A172 (cell line): ENCODE data around the gene PFKP. TPM values are rescaled to one million over a fixed set of nuclear protein-coding genes. Genes with fewer than 3 reads are reported as not detected.
"Not testable (repeated sequence)": the region's sequence is repeated elsewhere in the genome, so short reads cannot be mapped to it uniquely, and the experiment has no call there.

Source experiments
- DNase-seq: peaks from one replicate; pipeline ENCODE4 v3.0.0-alpha.2; 2015; ENCODE audit warnings: low spot score
- total RNA-seq: library from RNA; depleted of rRNA; stranded (reverse); fragments of >200 nt; shearing (Covaris generic); gene quantifications from 2 replicates; pipeline ENCODE4 v1.2.3, GENCODE V29; 2014

PFKP gene
- total RNA-seq, 1 experiment from 2014 or later: 244 TPM

GRCh38 chr10:3154666-3155065 lies 87.3 kb downstream of the PFKP start:
- DNase-seq: no peak

DNA sequence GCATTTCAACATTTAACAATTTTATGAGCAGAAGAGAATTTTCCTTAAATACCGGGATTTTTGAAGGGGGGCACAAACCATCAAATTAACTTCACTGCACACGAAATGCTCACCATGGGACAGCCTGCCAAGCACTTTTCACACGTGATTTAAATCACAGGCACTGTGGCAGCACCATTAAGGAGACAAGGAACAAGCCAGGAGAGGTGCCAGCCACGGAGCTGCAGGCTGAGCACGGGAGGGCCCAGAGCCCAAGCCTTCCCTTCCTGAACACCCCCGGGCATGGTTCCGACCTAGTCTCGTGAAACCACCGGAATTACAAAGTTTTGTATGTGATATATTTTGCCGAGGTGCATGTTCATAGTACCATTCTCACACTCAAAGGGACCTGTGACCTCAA lies 91.8 kb downstream of the PFKP start:
- DNase-seq: no peak

GRCh38 chr10:3162533-3162932 lies 95.2 kb downstream of the PFKP start:
- DNase-seq: no peak

DNA sequence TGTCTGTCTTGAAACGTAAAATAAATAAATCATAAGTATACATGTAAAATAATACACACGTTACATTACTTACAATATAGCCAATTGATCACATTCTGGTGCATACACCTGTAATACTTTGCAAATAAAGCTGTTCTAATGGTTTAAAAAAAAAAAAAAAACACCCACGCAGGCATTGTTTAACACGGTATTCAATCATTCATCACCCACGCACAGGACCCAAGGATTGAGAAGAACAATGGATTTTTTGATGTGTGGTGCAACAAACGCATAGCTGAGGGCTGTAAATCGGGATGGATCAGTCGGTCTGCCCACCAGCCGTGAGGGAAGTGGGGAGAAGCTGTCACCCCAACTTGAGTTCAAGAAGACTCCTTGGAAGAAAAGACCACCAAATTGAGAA lies 96.5 kb downstream of the PFKP start:
- DNase-seq: no peak

GRCh38 chr10:3165196-3165595 lies 97.8 kb downstream of the PFKP start:
- no peak for DNase-seq

DNA sequence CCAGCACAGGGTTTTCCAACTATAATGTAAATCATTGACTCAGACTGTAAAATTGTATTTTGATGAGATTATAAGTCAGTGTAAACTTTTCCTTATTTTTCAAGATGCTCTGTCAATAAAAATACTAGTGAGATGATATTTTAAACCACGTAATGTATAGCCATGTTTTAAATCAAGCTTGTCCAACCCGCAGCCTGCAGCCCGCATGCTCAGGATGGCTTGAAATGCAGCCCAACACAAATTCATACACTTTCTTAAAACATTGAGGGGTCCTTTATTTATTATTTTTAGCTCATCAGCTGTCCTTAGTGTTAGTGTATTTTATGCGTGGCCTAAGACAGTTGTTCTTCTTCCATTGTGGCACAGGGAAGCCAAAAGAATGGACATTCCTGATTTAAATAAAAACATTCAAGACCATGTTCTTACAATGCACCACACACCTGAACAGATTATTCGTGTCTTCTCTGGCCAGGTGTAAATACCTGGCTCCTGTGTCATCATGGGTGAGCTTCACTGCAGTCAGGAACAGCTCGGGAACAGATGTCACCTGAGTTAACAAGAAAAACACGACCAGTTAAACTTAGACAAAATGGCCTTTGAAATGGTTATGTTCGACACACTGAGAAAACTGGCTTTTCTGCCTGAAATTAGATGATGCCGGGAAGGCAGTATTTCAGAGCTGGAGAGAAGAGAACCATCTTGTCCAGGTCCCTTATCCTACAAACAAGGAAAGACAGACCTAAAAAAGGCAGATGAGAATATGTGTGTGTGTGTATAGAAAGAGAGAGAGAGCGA lies 99.3 kb downstream of the PFKP start:
- DNase-seq: no peak

DNA sequence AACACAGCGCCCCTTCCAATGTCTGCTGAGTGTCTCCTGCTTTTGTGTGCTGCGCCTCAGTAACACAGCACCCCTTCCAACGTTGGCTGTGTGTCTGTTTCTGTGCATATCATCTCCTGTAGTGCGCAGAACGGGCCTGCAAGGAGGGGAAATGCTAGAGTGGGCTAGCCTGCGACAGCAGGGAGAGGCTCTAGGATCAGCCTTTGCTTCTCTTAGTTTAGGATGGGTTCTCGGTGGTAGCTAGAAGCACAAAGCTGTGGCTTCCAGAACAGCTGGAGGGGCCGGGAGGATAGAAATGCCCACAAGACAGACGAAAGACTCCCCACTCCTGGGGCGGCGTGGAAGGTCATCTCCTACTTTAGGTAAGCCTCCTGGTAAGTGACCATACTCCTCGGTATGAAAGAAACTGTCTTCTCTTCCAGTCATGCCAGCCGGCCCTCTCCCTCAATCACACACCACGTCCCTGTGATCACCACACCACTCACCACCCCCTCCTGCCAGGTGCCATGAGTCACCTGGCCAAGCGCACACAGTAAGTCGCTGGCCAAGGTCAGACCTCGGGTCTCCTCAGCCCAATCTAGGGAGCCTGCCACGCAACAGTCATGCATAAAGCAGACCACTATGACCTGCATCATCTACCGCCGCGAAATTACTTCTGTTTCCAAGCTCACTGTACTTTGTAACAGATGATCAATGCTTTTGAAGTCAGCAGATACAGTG lies 100.4 kb downstream of the PFKP start:
- DNase-seq: no peak

- DNase-seq: no peak
These were observed 101.9 kb downstream of the PFKP start for GRCh38 chr10:3169271-3169670.

- no peak for DNase-seq
These were observed 102.3 kb downstream of the PFKP start for GRCh38 chr10:3169673-3170072.

DNA sequence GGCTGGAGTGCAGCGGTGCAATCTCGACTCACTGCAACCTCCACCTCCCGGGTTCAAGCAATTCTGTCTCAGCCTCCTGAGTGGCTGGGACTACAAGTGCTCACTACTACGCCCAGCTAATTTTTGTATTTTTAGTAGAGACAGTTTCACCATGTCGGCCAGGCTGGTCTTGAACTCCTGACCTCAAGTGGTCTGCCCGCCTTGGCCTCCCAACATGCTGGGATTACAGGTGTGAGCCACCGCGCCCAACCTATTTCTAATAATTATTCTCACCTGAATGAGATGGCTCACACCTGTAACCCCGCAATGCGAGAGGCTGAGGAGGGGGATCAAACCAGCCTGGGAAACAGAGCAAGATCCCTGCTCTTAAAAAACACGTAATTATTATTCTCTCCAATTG lies 104.1 kb downstream of the PFKP start:
- DNase-seq: not testable (repeated sequence)

DNA sequence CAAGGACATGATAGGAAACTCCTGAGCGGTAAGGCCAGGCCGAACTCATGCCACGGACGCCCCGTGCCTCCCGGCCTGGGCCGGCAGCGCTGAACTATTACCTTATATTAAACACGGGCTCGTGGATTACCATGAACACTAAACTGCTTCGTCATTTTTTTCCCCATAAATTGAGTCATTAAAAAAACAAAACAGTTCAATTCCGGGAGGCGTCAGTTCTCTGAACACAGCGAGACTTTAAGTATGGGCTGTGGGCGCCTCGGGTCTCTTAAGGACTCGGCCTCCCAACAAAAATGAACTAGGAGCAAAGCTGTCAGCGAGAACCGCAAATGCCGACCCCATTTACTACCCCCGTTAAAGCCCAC lies 104.7 kb downstream of the PFKP start:
- peak; percentile 52 for DNase-seq

DNA sequence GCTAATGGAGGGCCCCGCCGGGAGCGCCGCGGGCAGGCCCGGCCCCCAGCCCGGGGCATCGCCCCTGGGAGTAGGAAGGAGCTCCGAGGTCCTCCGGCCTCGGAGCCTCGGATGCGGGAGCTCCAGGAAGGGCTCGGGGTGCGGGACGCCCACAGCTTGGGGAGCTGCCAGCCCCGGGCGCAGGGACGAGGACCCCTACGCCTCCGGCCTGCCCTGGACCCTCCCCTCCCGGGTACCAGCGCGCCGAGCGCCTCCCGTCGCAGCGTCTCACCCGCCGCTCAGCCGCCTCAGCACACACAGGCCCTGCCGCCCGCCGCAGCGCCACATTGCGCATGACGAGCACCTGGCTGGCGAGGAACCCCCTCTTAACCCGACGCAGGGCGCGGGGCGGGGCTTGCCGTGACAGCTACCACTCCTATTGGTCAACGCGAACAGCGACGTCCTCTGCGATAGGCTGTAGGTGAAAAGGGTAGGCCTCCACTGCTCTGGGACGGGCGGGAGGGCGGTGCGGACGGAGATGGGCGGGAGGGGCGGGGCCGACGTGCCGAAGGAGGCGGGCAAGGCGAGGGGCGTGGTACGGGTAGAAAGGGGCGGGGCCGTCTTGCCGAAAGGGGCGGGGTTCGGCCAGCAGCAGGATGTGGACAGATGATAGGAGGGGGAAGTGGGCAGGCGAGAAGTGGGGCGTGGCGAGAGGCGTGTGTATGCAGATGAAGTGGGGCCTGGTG lies 105.3 kb downstream of the PFKP start, which contains the start of gene PITRM1:
Gene PITRM1 (minus strand): TSS at position 337 of the 725 bp plus-strand sequence. CDS start 10 bp downstream, at position 327.
- DNase-seq: peak; percentile 98

DNA sequence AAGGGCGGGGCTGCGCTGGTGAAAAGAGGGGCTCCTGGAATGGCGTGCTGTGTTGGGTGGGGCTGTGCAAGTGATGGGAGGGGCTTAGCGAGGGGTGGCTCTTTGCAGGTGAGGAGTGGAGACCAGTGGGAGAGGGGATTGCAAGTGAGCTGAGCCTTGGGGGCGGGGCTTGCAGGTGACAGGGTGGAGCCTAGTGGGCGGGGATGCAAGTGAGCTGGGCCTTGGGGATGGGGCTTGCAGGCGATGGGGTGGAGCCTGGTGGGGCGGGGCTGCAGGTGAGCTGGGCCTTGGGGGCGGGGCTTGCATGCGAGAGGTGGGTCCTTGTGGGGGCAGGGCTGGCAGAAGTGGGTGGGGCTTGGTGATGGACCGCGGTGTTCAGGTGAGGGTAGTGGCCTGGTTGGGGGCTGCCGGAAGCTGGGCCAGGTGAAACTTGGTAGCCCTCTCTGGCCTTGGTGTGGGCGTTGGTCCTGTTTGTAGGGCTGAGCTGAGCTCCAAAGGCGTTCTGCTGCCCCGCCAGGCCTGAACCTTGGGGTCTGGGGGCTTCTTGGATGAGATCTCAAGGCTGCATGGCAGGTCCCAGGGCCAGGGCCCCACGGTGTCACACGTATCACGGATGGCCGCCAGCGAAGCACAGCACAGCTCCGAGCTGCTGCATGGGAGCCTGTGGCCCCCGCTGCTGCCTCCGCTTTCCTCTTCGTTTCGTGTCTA lies 106.0 kb downstream of the PFKP start:
- no peak for DNase-seq

DNA sequence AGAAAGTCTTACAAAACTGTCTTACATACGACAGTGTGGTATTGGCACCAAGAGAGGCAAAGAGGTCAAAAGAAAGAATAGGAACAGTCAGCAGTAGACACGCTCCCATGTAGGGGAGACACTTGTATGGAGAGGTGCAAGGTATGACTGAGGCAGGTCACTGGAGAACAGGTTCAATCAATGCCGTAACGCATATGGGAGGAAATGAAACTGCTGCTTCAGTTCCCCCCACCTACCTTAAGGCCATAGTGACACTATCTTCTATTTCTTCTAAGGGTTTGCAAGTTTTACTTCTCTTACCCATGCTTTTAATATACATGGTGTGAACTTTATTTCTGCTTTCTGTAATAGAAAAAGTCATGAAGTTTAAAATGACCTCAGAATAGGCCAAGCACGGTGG lies 110.7 kb downstream of the PFKP start:
- no peak for DNase-seq

DNA sequence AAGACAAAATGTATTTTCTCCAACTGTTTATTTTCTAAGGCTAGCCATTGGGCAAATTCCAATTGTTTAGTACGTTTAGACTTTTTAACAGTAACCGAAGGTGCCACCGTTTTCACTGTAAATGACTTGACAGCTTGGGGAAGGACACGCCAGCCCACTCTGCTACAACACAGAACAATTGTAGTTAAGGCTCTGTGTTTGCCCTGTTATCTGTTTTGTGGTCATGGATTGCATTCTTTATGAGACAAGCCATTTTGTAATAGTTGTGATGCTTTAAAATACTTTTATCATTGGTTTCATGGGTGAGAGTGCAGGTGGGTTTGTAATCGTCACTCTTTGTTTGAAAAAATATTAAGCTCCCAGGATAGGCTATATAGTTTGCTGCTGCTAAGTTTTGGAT lies 111.8 kb downstream of the PFKP start:
- no peak for DNase-seq

- DNase-seq: no peak
These were observed 113.1 kb downstream of the PFKP start for GRCh38 chr10:3180355-3181025.

GRCh38 chr10:3185386-3185785 lies 118.0 kb downstream of the PFKP start:
- DNase-seq: no peak

DNA sequence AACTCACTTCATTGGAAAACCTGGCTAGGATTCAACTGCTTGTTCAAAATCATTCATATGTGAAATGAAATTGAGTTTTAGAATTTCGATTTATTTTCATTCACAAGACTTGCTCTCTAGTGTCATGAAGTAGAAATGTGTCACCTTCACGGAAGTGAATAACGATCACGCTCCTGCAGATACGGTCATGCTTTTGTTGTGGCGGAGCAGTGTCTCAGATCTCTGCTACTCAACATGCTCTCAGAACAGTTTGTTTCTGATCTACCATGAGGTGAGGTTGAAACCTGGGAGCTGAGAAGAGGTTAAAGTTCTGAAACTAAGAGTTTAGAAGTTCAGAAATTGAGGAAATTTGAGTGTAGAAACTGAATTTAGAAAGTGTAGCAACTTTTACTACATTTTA lies 119.0 kb downstream of the PFKP start:
- DNase-seq: no peak
